Spleen (tissue), 11 donors: Measurements from ENCODE around the gene PARVB. TPM values are rescaled to one million over a fixed set of nuclear protein-coding genes. Genes with fewer than 3 reads are reported as not detected.

ENCODE experiments used
- DNase-seq: peaks from one replicate; pipeline ENCODE4 v3.0.0-alpha.2; 2020
- H3K27ac ChIP-seq, 8 donors: fragments of 200-600 bp; sonication (generic) in 7 of 8; 1 replicate in 4 of 8; 2 replicates in 4 of 8; pipeline versions ENCODE4 v1.5.0 to v1.8.0; 2016 to 2021; ENCODE audit warnings: inconsistent platforms in 4 of 8, mild to moderate bottlenecking in 4 of 8, moderate library complexity in 1 of 8
- H3K27me3 ChIP-seq, 7 donors: fragments of 200-600 bp; sonication (generic) in 6 of 7; replicated peaks in 1 of 7; 1 replicate in 4 of 7; 2 replicates in 3 of 7; pipeline versions ENCODE4 v1.5.0 to v1.8.0; 2016 to 2021; ENCODE audit warnings: inconsistent platforms in 3 of 7, mild to moderate bottlenecking in 1 of 7
- H3K36me3 ChIP-seq, 6 donors: fragments of 200-600 bp; sonication (generic) in 5 of 6; 1 replicate in 4 of 6; 2 replicates in 2 of 6; pipeline versions ENCODE4 v1.5.0 to v1.8.0; 2016 to 2021; ENCODE audit warnings: inconsistent platforms in 2 of 6
- H3K4me1 ChIP-seq, 6 donors: fragments of 200-600 bp; sonication (generic) in 5 of 6; 1 replicate in 3 of 6; 2 replicates in 3 of 6; pipeline versions ENCODE4 v1.5.0 to v1.8.0; 2016 to 2021; ENCODE audit warnings: inconsistent platforms in 3 of 6
- H3K4me3 ChIP-seq, 8 donors: fragments of 200-600 bp; sonication (generic) in 7 of 8; 1 replicate in 4 of 8; 2 replicates in 4 of 8; pipeline versions ENCODE4 v1.5.0 to v1.8.0; 2016 to 2021; ENCODE audit warnings: inconsistent platforms in 4 of 8, mild to moderate bottlenecking in 4 of 8, moderate library complexity in 2 of 8
- H3K9me3 ChIP-seq, 8 donors: fragments of 200-600 bp; sonication (generic) in 7 of 8; 1 replicate in 4 of 8; 2 replicates in 4 of 8; pipeline versions ENCODE4 v1.5.0 to v1.8.0; 2016 to 2021; ENCODE audit warnings: inconsistent platforms in 4 of 8
- CTCF ChIP-seq, 11 experiments: fragments of 200-600 bp in 7 of 11; fragments of 450-650 bp in 4 of 11; sonication (generic) in 4 of 11; IDR thresholded peaks in 8 of 11; conservative IDR thresholded peaks in 3 of 11; 1 replicate in 7 of 11; 2 replicates in 4 of 11; pipeline versions ENCODE4 v1.4.0 to v1.8.0; 2016 to 2021; ENCODE audit warnings: antibody characterized with exemption in 11 of 11, inconsistent platforms in 4 of 11, mild to moderate bottlenecking in 1 of 11
- POLR2A ChIP-seq, 3 donors: fragments of 450-650 bp; IDR thresholded peaks; one replicate each; pipeline ENCODE4 v1.5.1; 2017; ENCODE audit warnings: antibody characterized with exemption in 3 of 3, mild to moderate bottlenecking in 1 of 3
- POLR2AphosphoS5 ChIP-seq, 3 donors: sonication (generic); formaldehyde crosslinking; IDR thresholded peaks; one replicate each; pipeline ENCODE4 v1.5.1; 2017; ENCODE audit warnings: antibody characterized with exemption in 3 of 3
- WGBS, 5 donors: extraction: QIAGEN DNeasy Blood & Tissue Kit in 3 of 5; methylation state at CpG; one replicate each; pipeline versions ENCODE4 v1.1.5 to v1.1.7; 2013 to 2018; 5-methylcytosine and 5-hydroxymethylcytosine counted together
- intact Hi-C: fragments of 100-400 bp; cut with DNase I; formaldehyde crosslinking; loops from one replicate; pipeline ENCODE4 v1.15.0; 2023; ENCODE audit warnings: low total_unique reads
- polyA plus RNA-seq, 3 donors: library from polyadenylated mRNA; stranded (reverse); fragments of 200-250 nt; gene quantifications; one replicate each; pipeline ENCODE4 v1.2.1, GENCODE V29; 2013
- total RNA-seq, 7 donors: library from RNA; depleted of rRNA in 3 of 7; stranded (reverse); fragments of >200 nt in 3 of 7; fragmentation: NEBNext Ultra II Directional in 4 of 7; extraction: Animal tissue kit (Norgen Biotek cat#: 25700) in 4 of 7; gene quantifications; one replicate each; pipeline versions ENCODE4 v1.1.0 to v1.2.1, GENCODE V29; 2016 to 2021
- donor health status: healthy with polysubstance abuse.
- donor health status: DM: no; HTN: no; CAD: no; lungs with moderate emphysema.
- donor health status: DM: no; HTN: no; CAD: no.
- donor health status: Bipolar disorder and iron deficiency.
- donor health status: healthy.
- donor health status: DM: no; HTN: no; CAD: no.
- donor health status: DM: yes; HTN: yes; CAD: no.

PARVB gene
- total and polyA plus RNA-seq, 10 donors = 24.0 to 61.9 (median 46.5) TPM

- peaks cover 0 to 12% (median 4%) of the 10 kb centered on the region in 6 donors for H3K4me1 ChIP-seq
- H3K27me3 ChIP-seq = no peaks in the 10 kb centered on the region
- intact Hi-C loops = no loop called here
- H3K9me3 ChIP-seq = no peaks in the 10 kb centered on the region
- no peak for DNase-seq
- no peak overlapping the region for H3K4me3 ChIP-seq
- TF ChIP-seq POLR2A (IDR thresholded peaks at IDR 0.05) (no peak), POLR2AphosphoS5 (IDR thresholded peaks at IDR 0.05) (no peak), CTCF (IDR thresholded peaks at IDR 0.05 in 8 of 11, conservative IDR thresholded peaks at IDR 0.05 in 3 of 11) (no peak)
- H3K36me3 ChIP-seq = peaks cover 0 to 89% (median 34%) of the 10 kb centered on the region in 6 donors
- no peak overlapping the region for H3K27ac ChIP-seq
- WGBS, 5 donors = 77 to 92% (median 81%) methylated on average over 13 to 14 of the region's 14 CpGs
Measured at GRCh38 chr22:44155115-44155514, 131.0 kb downstream of the PARVB start.

GRCh38 chr22:44157916-44158618 lies 134.0 kb downstream of the PARVB start:
- Histone ChIP-seq H3K27ac (no peak overlapping the region), H3K9me3 (no peaks in the 10 kb centered on the region), H3K27me3 (no peaks in the 10 kb centered on the region), H3K36me3 (peaks cover 0 to 87% (median 22%) of the 10 kb centered on the region in 6 donors), H3K4me1 (peaks cover 0 to 22% (median 13%) of the 10 kb centered on the region in 6 donors), H3K4me3 (no peak overlapping the region)
- WGBS, 5 donors = 94 to 98% (median 96%) methylated on average over 13 of the region's 13 CpGs
- intact Hi-C loops = no loop called here
- no peak for DNase-seq
- TF ChIP-seq POLR2A (IDR thresholded peaks at IDR 0.05) (no peak), CTCF (IDR thresholded peaks at IDR 0.05 in 8 of 11, conservative IDR thresholded peaks at IDR 0.05 in 3 of 11) (no peak), POLR2AphosphoS5 (IDR thresholded peaks at IDR 0.05) (no peak)

- TF ChIP-seq CTCF (IDR thresholded peaks at IDR 0.05 in 8 of 11, conservative IDR thresholded peaks at IDR 0.05 in 3 of 11) = no peak
- TF ChIP-seq POLR2AphosphoS5 (IDR thresholded peaks at IDR 0.05) = no peak
- no peak for TF ChIP-seq POLR2A (IDR thresholded peaks at IDR 0.05)
- intact Hi-C loops = no loop called here
- DNase-seq = peak; percentile 17
- Histone ChIP-seq H3K36me3 (peaks cover 0 to 87% (median 25%) of the 10 kb centered on the region in 6 donors), H3K27me3 (no peaks in the 10 kb centered on the region), H3K27ac (no peak overlapping the region), H3K4me3 (no peak overlapping the region), H3K9me3 (no peaks in the 10 kb centered on the region), H3K4me1 (peaks cover 0 to 22% (median 13%) of the 10 kb centered on the region in 6 donors)
- WGBS, 5 donors = 77 to 90% (median 89%) methylated on average over 8 of the region's 8 CpGs
Measured at GRCh38 chr22:44158816-44159215, 134.7 kb downstream of the PARVB start.

- DNase-seq = peak; percentile 20
- Histone ChIP-seq H3K27ac (no peak overlapping the region), H3K4me1 (peaks cover 0 to 22% (median 13%) of the 10 kb centered on the region in 6 donors), H3K4me3 (no peak overlapping the region), H3K27me3 (no peaks in the 10 kb centered on the region), H3K9me3 (no peaks in the 10 kb centered on the region), H3K36me3 (peaks cover 0 to 89% (median 25%) of the 10 kb centered on the region in 6 donors)
- no peak for TF ChIP-seq POLR2A (IDR thresholded peaks at IDR 0.05)
- TF ChIP-seq POLR2AphosphoS5 (IDR thresholded peaks at IDR 0.05) = no peak
- TF ChIP-seq CTCF (IDR thresholded peaks at IDR 0.05 in 8 of 11, conservative IDR thresholded peaks at IDR 0.05 in 3 of 11) = no peak
- intact Hi-C loops = no loop called here
- 87 to 96% (median 91%) methylated on average over 7 of the region's 7 CpGs for WGBS, 5 donors
Measured at GRCh38 chr22:44159221-44159620, 135.1 kb downstream of the PARVB start.
